SK-N-SH treated with all-trans-retinoic acid at 6 μM for 48 hours (cell line): ENCODE measurements around the gene SMARCD2.

ENCODE experiments used
- ARNTL ChIP-seq: fragments of 450-650 bp; formaldehyde crosslinking; IDR thresholded peaks from 2 replicates; pipeline ENCODE4 v1.5.0; 2020; ENCODE audit warnings: low read depth, mild to moderate bottlenecking, moderate library complexity, borderline replicate concordance
- CREB5 ChIP-seq: fragments of 250-450 bp; sonication (Bioruptor Pico); IDR thresholded peaks from 2 replicates; pipeline ENCODE4 v1.5.1; 2020; ENCODE audit warnings: low read depth, mild to moderate bottlenecking, moderate library complexity
- ESRRG ChIP-seq: fragments of 250-450 bp; sonication (Bioruptor Pico); IDR thresholded peaks from 2 replicates; pipeline ENCODE4 v1.6.1; 2021; ENCODE audit warnings: mild to moderate bottlenecking
- ISL1 ChIP-seq: fragments of 250-450 bp; sonication (Bioruptor Pico); IDR thresholded peaks from 2 replicates; pipeline ENCODE4 v2.1.2; 2022; ENCODE audit warnings: mild to moderate bottlenecking, moderate library complexity
- PATZ1 ChIP-seq: fragments of 250-450 bp; sonication (Bioruptor Pico); IDR thresholded peaks from 2 replicates; pipeline ENCODE4 v1.8.0; 2020; ENCODE audit warnings: mild to moderate bottlenecking, moderate library complexity, borderline replicate concordance
- RARB ChIP-seq: fragments of 250-450 bp; sonication (Bioruptor Pico); IDR thresholded peaks from 2 replicates; pipeline ENCODE4 v1.8.0; 2021; ENCODE audit warnings: mild to moderate bottlenecking, moderate library complexity
- ZFP30 ChIP-seq: fragments of 450-650 bp; formaldehyde crosslinking; IDR thresholded peaks from 2 replicates; pipeline ENCODE4 v1.5.0; 2022; ENCODE audit warnings: mild to moderate bottlenecking, moderate library complexity

GRCh38 chr17:63838631-63839171, 3.8 kb downstream of the SMARCD2 start:
- TF ChIP-seq ISL1 (no peak), PATZ1 (CRISPR knock-in tag) (no peak), RARB (CRISPR knock-in tag) (no peak), ARNTL (CRISPR knock-in tag) (no peak), CREB5 (no peak), ZFP30 (CRISPR knock-in tag) (no peak), ESRRG (CRISPR knock-in tag) (no peak)
